ENCODE results near the gene ATG7.
A peak's percentile ranks its signal among the peaks of the same experiment; 100 is the strongest.

ATG7 gene

GRCh38 chr3:11548721-11549131, 276.5 kb downstream of the ATG7 start:
- Mint-ChIP-seq H3K36me3 (ENCODE audit: low read depth) (peaks cover 52% of the 10 kb centered on the region), H3K9me3 (no peaks in the 10 kb centered on the region), H3K27me3 (ENCODE audit: low read depth) (no peaks in the 10 kb centered on the region), H3K4me1 (peaks cover 46% of the 10 kb centered on the region), H3K4me3 (peak overlapping the region in 1 of 3 experiments; percentile 47), H3K27ac (peak overlapping the region; percentile 85 to 91 (median 89))
- no peak for TF ChIP-seq CTCF (IDR thresholded peaks at IDR 0.05; ENCODE audit: unreplicated experiment in 3 of 3)

GRCh38 chr3:11549580-11550140, 277.5 kb downstream of the ATG7 start:
- no peaks in the 10 kb centered on the region for H3K27me3 Mint-ChIP-seq (ENCODE audit: low read depth)
- H3K4me1 Mint-ChIP-seq, result peaks cover 43% of the 10 kb centered on the region
- H3K9me3 Mint-ChIP-seq, result no peaks in the 10 kb centered on the region
- no peak for TF ChIP-seq CTCF (IDR thresholded peaks at IDR 0.05; ENCODE audit: unreplicated experiment in 3 of 3)
- no peak overlapping the region for H3K4me3 Mint-ChIP-seq
- peak overlapping the region; percentile 85 to 91 (median 89) for H3K27ac Mint-ChIP-seq
- peaks cover 57% of the 10 kb centered on the region for H3K36me3 Mint-ChIP-seq (ENCODE audit: low read depth)

- peaks cover 62% of the 10 kb centered on the region for H3K36me3 Mint-ChIP-seq (ENCODE audit: low read depth)
- peak overlapping the region; percentile 27 to 91 (median 89) for H3K27ac Mint-ChIP-seq
- H3K9me3 Mint-ChIP-seq, result no peaks in the 10 kb centered on the region
- no peak for TF ChIP-seq CTCF (IDR thresholded peaks at IDR 0.05; ENCODE audit: unreplicated experiment in 3 of 3)
- H3K4me3 Mint-ChIP-seq, result no peak overlapping the region
- peaks cover 45% of the 10 kb centered on the region for H3K4me1 Mint-ChIP-seq
- H3K27me3 Mint-ChIP-seq (ENCODE audit: low read depth), result no peaks in the 10 kb centered on the region
These were observed 278.8 kb downstream of the ATG7 start for GRCh38 chr3:11551036-11551435.

- no peaks in the 10 kb centered on the region for H3K27me3 Mint-ChIP-seq (ENCODE audit: low read depth)
- no peaks in the 10 kb centered on the region for H3K9me3 Mint-ChIP-seq
- TF ChIP-seq CTCF (IDR thresholded peaks at IDR 0.05; ENCODE audit: unreplicated experiment in 3 of 3), result no peak
- peaks cover 69% of the 10 kb centered on the region for H3K36me3 Mint-ChIP-seq (ENCODE audit: low read depth)
- peak overlapping the region in 2 of 3 experiments; percentile 21 to 66 for H3K27ac Mint-ChIP-seq
- H3K4me1 Mint-ChIP-seq, result peaks cover 61% of the 10 kb centered on the region
- H3K4me3 Mint-ChIP-seq, result no peak overlapping the region
These were observed 280.4 kb downstream of the ATG7 start for GRCh38 chr3:11552289-11553264.

- no peaks in the 10 kb centered on the region for H3K27me3 Mint-ChIP-seq (ENCODE audit: low read depth)
- H3K4me1 Mint-ChIP-seq, result peaks cover 68% of the 10 kb centered on the region
- no peaks in the 10 kb centered on the region for H3K9me3 Mint-ChIP-seq
- H3K27ac Mint-ChIP-seq, result peak overlapping the region in 2 of 3 experiments; percentile 21 to 62
- H3K4me3 Mint-ChIP-seq, result no peak overlapping the region
- no peak for TF ChIP-seq CTCF (IDR thresholded peaks at IDR 0.05; ENCODE audit: unreplicated experiment in 3 of 3)
- peaks cover 70% of the 10 kb centered on the region for H3K36me3 Mint-ChIP-seq (ENCODE audit: low read depth)
These were observed 281.4 kb downstream of the ATG7 start for GRCh38 chr3:11553436-11554235.

All from nephron (organoid).